ENCODE results near the gene DNAH2. TPM values are rescaled to one million over a fixed set of nuclear protein-coding genes. Genes with fewer than 3 reads are reported as not detected.
A peak's percentile ranks its signal among the peaks of the same experiment; 100 is the strongest.

Gene DNAH2
- total RNA-seq, 6 donors from 2014 or later = 0.66 to 34.6 (median 6.0) TPM

DNA sequence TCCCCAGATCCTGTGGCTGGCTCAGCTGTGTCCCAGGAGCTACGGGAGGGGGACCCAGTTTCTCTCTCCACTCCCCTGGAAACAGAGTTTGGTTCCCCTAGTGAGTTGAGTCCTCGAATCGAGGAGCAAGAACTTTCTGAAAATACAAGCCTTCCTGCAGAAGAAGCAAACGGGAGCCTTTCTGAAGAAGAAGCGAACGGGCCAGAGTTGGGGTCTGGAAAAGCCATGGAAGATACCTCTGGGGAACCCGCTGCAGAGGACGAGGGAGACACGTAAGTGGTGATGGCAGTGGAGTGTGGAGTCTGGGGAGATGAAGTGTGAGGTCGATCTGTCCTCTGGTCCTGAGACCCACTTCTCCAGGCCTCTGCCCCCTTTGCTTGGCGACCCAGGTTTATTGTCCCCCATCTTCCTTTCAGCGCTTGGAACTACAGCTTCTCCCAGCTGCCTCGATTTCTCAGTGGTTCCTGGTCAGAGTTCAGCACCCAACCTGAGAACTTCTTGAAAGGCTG is 28.7 kb upstream of the DNAH2 start:
- no peak for TF ChIP-seq POLR2AphosphoS5 (IDR thresholded peaks at IDR 0.05)
- TF ChIP-seq, protein P1, sequence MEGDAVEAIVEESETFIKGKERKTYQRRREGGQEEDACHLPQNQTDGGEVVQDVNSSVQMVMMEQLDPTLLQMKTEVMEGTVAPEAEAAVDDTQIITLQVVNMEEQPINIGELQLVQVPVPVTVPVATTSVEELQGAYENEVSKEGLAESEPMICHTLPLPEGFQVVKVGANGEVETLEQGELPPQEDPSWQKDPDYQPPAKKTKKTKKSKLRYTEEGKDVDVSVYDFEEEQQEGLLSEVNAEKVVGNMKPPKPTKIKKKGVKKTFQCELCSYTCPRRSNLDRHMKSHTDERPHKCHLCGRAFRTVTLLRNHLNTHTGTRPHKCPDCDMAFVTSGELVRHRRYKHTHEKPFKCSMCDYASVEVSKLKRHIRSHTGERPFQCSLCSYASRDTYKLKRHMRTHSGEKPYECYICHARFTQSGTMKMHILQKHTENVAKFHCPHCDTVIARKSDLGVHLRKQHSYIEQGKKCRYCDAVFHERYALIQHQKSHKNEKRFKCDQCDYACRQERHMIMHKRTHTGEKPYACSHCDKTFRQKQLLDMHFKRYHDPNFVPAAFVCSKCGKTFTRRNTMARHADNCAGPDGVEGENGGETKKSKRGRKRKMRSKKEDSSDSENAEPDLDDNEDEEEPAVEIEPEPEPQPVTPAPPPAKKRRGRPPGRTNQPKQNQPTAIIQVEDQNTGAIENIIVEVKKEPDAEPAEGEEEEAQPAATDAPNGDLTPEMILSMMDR (IDR thresholded peaks at IDR 0.05) = no peak
- no peak for TF ChIP-seq EP300 (IDR thresholded peaks at IDR 0.05)
- TF ChIP-seq POLR2A (IDR thresholded peaks at IDR 0.05) = no peak
- Histone ChIP-seq H3K27ac (peak overlapping the region; percentile 28 to 93 (median 74)), H3K4me3 (peak overlapping the region; percentile 35 to 88 (median 68)), H3K9me3 (no peaks in the 10 kb centered on the region), H3K36me3 (peaks cover 0 to 16% (median 0%) of the 10 kb centered on the region in 4 donors), H3K27me3 (no peaks in the 10 kb centered on the region), H3K4me1 (peaks cover 16 to 30% (median 22%) of the 10 kb centered on the region in 4 donors)
- 7 to 25% methylated on average over 12 to 13 of the region's 13 CpGs for WGBS, 2 donors
- DNase-seq (no peak), ATAC-seq (ENCODE audit: low FRiP score in 2 of 2) (no peak)

DNA sequence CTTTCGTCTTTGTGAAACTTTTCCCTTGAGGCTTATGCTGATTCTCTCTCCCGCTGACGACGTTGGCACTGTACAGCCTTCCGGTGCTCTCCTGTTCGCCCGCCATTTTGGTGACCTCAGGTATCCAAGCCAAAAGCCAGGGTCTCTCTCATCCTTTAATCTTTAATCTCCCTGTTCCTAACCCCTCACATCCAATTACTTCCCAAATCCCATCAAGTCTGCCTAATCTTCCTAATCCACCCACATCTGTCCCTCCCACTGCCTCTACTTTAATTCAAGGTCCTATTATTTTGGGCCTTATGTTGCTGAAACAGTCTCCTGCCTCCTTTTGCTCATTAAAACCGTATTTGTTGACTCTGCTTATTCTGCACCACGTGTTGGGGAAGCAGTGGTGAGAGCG is 22.0 kb upstream of the DNAH2 start:
- no peak for TF ChIP-seq EP300 (IDR thresholded peaks at IDR 0.05)
- no peak for TF ChIP-seq POLR2AphosphoS5 (IDR thresholded peaks at IDR 0.05)
- DNase-seq = no peak
- ATAC-seq (ENCODE audit: low FRiP score in 2 of 2) = no peak
- Histone ChIP-seq H3K27me3 (no peaks in the 10 kb centered on the region), H3K36me3 (peaks cover 0 to 27% (median 7%) of the 10 kb centered on the region in 4 donors), H3K9me3 (no peaks in the 10 kb centered on the region), H3K27ac (no peak overlapping the region), H3K4me1 (no peaks in the 10 kb centered on the region), H3K4me3 (no peak overlapping the region)
- WGBS, 2 donors = 96 to 97% methylated on average over 9 to 10 of the region's 10 CpGs

DNA sequence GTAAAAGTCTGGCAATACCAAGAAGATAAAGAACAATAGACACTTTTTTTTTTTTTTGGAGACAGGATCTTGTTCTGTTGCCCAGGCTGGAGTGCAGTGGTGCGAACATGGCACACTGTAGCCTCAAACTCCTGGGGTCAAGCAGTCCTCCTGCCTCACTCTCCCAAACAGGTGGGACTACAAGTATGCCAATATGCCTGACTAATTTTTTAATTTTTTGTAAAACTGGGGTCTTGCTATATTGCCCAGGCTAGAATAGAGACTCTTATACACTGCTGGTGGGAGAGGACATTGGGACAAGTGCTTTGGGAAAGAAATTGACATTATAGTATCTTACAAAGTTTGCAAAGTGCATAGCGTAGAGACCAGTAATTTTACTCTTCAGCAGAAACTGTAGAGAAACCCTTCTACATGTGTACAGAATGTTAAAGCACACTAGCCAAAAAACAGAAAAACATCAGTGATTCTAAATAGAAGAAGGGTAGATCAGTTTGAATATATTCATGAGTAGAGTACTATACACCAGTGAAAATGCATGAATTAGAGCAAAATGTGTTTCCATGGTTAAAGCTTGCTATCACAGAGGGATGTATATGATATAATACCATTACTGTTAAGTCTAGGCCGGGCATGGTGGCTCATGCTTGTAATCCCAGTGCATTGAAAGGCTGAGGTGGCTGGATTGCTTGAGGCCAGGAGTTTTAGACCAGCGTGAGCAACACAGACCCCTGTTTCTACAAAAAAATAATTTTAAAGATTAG is 19.5 kb upstream of the DNAH2 start:
- ATAC-seq (ENCODE audit: low FRiP score in 2 of 2) = no peak
- DNase-seq = no peak
- Histone ChIP-seq H3K27ac (no peak overlapping the region), H3K36me3 (peaks cover 3 to 45% (median 29%) of the 10 kb centered on the region in 4 donors), H3K9me3 (no peaks in the 10 kb centered on the region), H3K4me1 (no peaks in the 10 kb centered on the region), H3K4me3 (no peak overlapping the region), H3K27me3 (no peaks in the 10 kb centered on the region)
- 97 to 99% methylated on average over 4 of the region's 4 CpGs for WGBS, 2 donors
- TF ChIP-seq, protein P1 (IDR thresholded peaks at IDR 0.05) = no peak
- TF ChIP-seq POLR2A (IDR thresholded peaks at IDR 0.05) (no peak), POLR2AphosphoS5 (IDR thresholded peaks at IDR 0.05) (no peak), EP300 (IDR thresholded peaks at IDR 0.05) (no peak)

DNA sequence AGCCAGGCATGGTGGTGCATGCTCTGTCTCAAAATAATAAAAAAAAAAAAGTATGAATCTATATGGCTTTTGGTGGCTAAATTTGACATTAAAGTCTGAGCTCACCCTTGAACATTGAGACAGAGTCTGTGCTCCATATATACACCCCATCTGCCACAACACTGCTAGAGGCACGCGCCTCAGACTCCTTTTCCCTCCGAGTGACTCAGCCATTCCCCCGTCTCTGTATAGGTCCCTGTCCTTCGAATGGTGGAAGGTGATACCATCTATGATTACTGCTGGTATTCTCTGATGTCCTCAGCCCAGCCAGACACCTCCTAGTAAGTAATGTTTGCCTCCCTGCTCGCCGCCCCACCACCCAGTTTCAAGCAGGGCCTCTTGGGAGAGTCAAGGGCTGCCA is 17.0 kb upstream of the DNAH2 start:
- no peak for TF ChIP-seq POLR2A (IDR thresholded peaks at IDR 0.05)
- no peak for TF ChIP-seq POLR2AphosphoS5 (IDR thresholded peaks at IDR 0.05)
- TF ChIP-seq, protein P1 (IDR thresholded peaks at IDR 0.05) = no peak
- no peak for ATAC-seq (ENCODE audit: low FRiP score in 2 of 2)

DNA sequence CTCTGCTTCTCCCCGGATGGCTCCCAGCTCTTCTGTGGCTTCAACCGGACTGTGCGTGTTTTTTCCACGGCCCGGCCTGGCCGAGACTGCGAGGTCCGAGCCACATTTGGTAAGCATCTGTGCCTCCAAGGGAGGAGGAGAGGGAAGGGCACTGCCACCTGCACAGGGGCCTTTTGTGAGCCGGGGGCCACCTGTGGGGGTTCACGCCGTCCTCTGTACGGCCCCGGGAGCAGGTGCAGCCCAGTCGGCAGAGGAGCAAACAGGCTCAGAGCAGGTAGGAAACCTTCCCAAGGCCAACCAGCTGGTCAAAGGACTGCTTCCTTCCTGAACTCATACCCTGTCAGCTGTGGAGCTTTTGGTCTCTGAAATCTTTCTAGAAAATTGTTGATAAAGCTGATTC is 15.9 kb upstream of the DNAH2 start:
- Histone ChIP-seq H3K27me3 (peaks cover 0 to 24% (median 10%) of the 10 kb centered on the region in 4 donors), H3K9me3 (no peaks in the 10 kb centered on the region), H3K36me3 (peaks cover 3 to 31% (median 26%) of the 10 kb centered on the region in 4 donors), H3K4me1 (peaks cover 10 to 23% (median 13%) of the 10 kb centered on the region in 4 donors), H3K27ac (no peak overlapping the region), H3K4me3 (no peak overlapping the region)
- no peak for DNase-seq
- TF ChIP-seq, protein P1 (IDR thresholded peaks at IDR 0.05) = no peak
- TF ChIP-seq EP300 (IDR thresholded peaks at IDR 0.05) (no peak), POLR2A (IDR thresholded peaks at IDR 0.05) (no peak), POLR2AphosphoS5 (IDR thresholded peaks at IDR 0.05) (no peak)
- no peak for ATAC-seq (ENCODE audit: low FRiP score in 2 of 2)
- 94% methylated on average over 13 to 14 of the region's 14 CpGs for WGBS, 2 donors

More for the DNA sequence above, 17.0 kb upstream of the DNAH2 start:
- peaks cover 0 to 18% (median 9%) of the 10 kb centered on the region in 4 donors for H3K27me3 ChIP-seq
- no peak overlapping the region for H3K4me3 ChIP-seq
- H3K9me3 ChIP-seq = no peaks in the 10 kb centered on the region
- WGBS, 2 donors = 93 to 96% methylated on average over 7 of the region's 7 CpGs
- H3K36me3 ChIP-seq = peaks cover 3 to 33% (median 29%) of the 10 kb centered on the region in 4 donors
- H3K4me1 ChIP-seq = peaks cover 10 to 22% (median 13%) of the 10 kb centered on the region in 4 donors
- no peak for DNase-seq
- H3K27ac ChIP-seq = no peak overlapping the region

All from upper lobe of left lung (tissue), 6 donors.